GM19193 (cell line): ENCODE measurements around the gene YAF2.

Source experiments
- POLR2A ChIP-seq: IDR thresholded peaks from 4 replicates; pipeline ENCODE4 v1.6.1; 2011; ENCODE audit not compliant: insufficient read depth, insufficient read length; ENCODE audit errors: extremely low read depth

YAF2 gene

DNA sequence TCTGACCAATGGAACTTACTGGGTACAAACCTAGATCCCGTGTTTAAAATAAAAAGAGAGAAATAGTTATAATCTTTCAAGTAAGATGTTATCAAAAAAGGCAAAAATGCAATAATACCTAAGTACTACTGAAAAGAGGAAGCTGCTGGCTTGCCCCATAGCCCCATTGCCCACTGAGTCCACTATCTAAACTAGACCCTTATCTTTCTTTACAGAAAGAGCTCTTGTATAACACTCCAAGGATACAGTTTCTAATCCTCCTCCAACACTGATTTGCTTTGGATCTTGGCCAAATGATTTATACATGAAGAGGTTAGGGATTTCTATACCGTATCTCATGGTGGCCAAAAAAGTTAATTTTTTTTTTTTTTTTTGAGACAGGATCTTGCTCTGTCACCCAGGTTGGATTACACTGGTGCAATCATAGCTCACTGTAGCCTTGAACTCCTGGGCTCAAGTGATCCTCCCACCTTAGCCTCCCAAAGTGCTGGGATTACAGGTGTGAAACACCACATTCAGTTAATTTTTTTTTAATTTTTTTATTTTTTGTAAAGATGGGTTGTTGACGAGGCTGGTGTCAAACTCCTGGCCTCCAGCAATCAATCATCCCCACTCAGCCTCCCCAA is 96.0 kb downstream of the YAF2 start:
- TF ChIP-seq POLR2A: no peak

DNA sequence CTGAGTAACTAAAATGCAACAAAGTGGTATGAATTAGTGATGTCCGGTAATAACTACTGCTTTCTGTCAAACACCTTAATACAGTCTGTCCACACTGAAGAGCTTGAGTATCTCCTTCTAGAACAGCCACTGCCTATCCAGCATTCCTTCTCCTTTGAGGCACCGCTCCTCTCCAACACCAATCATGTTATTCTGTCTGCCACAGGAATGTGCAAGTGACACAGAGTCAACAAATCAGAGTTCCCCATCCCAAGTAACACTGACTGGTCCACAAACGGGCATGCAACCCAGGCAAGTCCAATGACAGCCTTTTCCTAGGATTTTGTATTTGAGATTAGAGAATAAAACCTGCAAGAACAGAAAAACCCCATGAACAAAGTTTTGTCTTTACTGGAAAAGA is 97.1 kb downstream of the YAF2 start:
- no peak for TF ChIP-seq POLR2A

DNA sequence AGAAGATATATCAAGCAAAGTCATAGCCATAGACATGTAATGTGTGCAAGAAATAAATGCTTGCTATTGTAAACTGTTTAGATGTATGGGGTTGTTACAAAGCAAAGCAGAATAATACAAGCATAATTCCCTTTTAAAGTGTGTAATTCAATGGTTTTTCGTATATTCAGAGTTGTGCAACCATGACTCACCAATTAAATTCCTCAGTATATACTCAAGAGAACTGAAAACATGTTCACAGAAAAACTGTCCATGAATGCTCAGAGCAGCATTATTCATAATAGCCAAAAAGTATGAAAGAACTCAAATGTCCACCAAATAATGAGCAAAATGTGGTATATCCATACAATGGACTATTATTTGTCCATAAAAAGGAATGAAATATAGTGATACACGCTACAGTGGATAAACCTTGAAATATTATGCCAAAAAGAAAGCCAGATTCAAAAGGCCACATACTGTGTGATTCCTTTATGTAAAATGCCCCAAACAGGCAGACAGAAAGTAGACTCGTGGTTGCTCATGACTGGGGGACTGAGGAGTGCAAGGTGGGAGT is 102.7 kb downstream of the YAF2 start:
- TF ChIP-seq POLR2A: no peak

DNA sequence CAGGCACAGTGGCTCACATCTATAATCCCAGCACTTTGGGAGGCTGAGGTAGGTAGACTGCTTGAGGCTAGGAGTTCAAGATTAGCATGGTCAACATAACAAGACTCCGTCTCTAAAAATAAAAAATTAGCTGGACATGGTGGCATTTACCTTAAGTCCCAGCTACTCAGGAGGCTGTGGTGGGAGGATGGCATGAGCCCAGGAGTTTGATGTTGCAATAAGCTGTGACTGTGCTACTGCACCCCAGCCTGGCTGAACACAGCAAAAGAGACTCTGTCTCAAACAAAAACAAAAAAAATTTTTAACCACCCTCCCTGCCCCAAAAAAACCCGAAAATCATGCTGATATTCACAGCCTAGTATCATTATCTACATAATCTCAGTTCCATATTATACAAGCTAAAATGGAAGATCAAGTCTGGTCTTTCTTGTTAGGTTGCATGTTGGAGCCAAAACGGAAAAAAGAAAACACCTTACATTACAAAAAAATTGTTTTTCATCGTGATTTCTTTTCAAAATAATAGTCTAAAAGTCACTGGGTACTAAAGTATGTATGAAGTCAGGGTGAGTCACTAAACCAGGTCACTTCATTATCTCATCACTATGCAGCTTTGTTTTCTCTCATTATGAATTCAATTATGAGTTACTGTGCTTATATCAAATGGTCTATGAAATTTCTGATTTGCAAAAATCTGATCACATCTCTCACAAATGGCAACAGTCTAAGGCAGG is 107.2 kb downstream of the YAF2 start:
- TF ChIP-seq POLR2A: no peak

DNA sequence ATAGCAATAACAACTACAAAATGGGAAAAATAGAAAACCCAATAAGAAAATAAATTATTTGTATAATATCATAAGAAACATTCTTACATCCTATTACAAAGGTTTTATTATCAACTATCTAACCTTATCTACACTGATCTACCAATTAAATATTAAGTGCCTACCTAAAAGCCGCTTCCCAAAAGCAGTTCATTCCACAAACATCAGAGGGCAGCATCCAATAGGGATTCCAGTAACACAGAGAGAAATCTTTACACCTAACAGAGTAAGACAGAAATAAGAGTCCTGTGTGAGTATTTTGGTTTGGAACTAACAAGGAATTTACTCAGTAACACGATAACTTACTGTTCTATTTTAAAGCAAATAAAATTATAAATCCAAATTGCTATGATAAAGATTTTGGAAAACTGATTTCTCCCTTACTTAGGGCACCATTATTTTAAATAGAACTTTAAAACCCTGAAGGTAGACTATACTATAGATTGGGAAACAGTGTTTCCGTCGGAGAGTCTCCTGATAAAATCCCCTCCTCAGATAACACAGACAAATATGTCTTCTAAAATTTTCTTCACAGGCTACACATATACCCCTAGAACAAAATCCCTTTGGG is 108.3 kb downstream of the YAF2 start:
- no peak for TF ChIP-seq POLR2A

DNA sequence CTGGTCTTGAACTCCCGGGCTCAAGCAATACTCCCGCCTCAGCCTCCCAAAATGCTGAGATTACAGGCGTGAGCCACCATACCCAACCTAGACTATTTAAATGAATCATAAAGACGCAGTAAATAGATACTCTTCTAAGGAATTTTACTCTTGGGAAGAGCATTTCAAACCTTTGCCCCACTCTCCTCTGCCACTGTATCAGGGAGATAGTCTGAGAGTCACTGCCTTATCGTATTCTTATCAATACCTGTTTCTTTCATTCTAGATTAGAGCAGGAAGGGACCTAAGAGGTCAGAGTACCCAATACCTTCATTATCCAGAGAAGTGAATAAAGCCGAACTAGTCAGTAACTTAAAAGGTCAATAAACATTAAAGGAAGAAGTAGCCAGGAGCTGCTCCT is 109.2 kb downstream of the YAF2 start:
- no peak for TF ChIP-seq POLR2A

DNA sequence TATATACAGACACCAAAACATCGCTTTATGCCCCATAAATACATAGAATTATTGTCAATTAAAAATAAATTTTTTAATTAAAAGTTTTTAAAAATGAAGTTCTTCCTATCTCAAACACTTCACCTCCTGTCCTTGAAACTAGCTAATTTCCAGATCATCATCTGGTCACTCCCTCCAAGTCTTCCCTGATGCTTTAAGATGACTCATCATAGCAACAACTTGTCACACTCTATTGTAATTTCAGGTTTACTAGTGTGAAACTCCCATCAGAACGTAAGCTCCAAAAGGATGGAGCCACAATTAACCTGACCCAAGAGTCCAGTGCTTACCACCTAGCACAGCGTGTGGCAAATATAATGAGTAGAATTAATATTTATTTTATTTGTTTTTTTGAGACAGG is 109.7 kb downstream of the YAF2 start:
- TF ChIP-seq POLR2A: no peak

DNA sequence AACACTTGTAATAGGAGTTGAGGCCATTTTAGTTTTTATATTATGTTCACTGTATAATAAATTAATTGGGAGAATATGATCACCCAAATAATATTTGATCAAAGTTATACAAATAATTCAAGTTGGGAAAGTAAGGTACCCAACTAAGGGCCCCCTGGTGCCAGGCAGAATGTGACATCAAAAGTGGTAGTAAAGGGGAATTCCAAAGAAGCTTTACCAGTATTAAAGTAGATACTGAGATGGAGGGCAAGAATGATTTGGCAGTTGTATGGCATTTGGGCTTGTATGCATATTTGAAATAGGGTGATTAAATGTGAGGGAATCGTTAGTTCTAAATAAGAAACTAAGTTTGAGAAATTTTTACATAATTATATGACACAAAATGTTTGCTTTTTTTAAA is 111.1 kb downstream of the YAF2 start:
- no peak for TF ChIP-seq POLR2A

DNA sequence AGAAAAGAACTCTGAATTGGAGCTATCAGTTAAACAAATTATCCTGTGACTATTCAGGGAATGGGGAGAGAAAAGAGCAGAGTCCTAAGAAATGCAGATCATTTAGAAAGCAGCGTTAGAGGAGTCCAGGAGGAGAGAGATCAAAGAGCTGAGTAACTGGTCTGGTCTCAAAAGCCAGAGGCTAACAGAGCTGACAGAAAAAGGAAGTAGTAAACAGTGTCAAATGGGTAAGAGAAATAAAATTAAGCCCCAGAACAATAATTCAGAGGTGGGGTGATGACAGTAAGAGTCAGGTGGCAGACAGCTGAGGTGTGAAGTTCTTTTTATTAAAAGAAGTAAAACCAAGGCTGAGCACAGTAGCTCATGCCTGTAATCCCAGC is 112.7 kb downstream of the YAF2 start:
- TF ChIP-seq POLR2A: no peak

DNA sequence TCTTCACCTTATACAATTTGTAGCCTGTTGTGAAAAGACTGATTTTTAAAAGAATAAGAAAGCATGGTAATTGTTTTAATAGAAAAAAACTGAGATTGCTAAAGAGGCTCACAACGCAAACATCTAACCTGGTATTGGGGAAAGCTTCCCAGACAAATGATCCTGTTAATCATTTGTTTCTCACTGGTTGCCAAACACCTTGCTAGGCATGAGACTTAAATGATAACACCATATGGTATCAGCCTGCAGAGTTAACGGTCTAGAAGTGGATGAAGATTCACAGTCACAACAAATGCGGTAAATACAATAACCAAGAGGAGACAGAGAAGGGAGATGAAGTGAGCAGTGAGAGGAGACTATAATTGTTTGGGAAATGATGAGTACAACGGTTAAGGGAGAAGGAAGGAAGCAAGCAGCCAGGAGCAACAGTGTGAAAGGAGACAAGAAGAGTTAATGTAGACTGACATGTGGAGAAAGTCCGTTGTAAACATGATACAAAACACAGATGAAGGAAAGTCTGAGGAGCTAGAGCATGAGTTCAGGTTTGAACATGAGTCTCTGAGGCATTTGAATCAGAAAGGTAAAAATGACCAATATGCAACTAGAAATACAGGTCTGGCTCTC is 113.2 kb downstream of the YAF2 start:
- TF ChIP-seq POLR2A: no peak

DNA sequence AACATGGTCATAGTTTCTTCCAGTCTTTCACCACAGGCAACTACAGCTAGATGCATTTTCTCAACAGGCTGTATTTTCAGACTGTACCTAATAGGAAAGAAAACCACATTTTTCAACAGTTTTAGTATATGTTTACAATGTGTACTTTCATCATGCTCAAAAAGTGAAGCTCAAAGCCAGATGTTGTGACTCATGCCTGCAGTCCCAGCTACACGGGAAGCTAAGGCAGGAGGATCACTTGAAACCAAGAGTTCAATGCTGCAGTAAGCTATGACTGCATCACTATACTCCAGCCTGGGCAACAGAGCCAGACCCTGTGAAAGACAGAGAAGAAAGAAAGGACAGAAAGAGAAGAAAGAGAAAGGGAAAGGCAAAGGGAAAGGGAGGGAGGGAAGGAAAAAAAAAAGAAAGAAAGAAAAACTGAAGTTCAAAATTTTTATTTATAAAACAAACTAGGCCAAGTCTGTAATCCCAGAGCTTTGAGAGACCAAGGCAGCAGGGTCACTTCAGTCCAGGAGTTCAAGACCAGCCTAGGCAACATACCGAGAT is 118.9 kb downstream of the YAF2 start:
- TF ChIP-seq POLR2A: no peak

DNA sequence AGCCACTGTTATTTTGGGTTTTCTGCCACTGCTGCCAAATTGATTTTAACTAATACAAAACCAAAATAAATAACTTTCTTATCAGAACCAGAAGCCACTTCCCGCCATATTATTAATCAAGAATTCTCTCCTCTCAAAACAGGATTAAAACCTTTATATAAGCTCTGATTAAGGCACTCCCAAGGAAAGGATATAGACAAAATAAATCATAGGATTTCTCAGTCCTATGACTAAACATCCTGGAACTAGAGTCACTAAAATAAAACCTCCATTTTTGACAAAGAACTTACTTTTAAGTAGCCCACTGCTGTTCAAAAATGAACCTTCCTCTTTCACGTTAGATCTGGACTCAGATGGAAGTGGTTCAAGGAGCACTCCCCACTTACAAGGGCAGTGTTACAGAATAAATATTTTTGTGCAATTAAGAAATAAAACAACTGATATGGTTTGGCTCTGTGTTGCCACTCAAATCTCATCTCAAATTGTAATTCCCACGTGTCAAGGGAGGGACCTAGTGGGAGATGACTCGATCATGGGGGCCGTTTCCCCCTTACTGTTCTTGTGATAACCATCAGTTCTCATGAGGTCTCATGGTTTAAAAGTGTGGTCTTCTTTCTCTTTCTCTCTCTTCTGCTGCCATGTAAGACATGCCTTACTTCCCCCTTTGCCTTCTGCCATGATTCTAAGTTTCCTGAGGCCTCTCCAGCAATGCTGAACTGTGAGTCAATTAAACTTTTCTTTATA is 119.7 kb downstream of the YAF2 start:
- no peak for TF ChIP-seq POLR2A

DNA sequence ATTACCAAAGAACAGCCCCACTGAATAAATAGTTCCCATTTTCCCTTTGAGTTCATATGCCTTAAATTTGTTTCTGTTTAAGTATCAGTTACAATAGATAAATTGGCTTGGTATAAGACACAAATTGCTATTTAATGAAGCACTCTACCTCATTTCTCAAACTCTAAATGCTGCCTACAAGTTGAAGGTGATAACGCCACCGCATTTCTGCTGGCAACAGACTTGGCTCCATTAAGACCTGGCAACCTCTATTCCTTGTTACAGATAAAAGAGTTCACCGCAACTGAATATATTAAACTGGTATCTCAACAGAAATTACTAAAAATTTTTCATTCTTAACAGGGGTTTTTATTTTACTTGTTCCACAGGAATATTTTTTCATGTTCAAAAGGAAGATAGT is 129.0 kb downstream of the YAF2 start:
- TF ChIP-seq POLR2A: no peak
